Neural cell (in vitro differentiated cells): ENCODE data around the gene PTH1R. TPM values are rescaled to one million over a fixed set of nuclear protein-coding genes. Genes with fewer than 3 reads are reported as not detected.

Experiments
- H2AFZ ChIP-seq: fragments of 200-600, 300-800 bp; sonication (generic), shearing (Covaris generic); 2 replicates; pipeline ENCODE4 v1.6.0; 2014; ENCODE audit warnings: low read depth, mild to moderate bottlenecking, antibody characterized with exemption, low read length, moderate library complexity
- H3F3A ChIP-seq: fragments of 200-600 bp; shearing (Covaris generic); 2 replicates; pipeline ENCODE4 v1.6.1; 2016; ENCODE audit warnings: mild to moderate bottlenecking, moderate library complexity, mixed read lengths, antibody characterized with exemption, low read length; ENCODE audit not compliant: insufficient read depth, poor library complexity, severe bottlenecking
- H3K27ac ChIP-seq: fragments of 200-600, 300-800 bp; sonication (generic), shearing (Covaris generic); 2 replicates; pipeline ENCODE4 v1.5.1; 2014; ENCODE audit warnings: mild to moderate bottlenecking, low read length, moderate library complexity
- H3K27me3 ChIP-seq: fragments of 300-800, 200-600 bp; sonication (generic), shearing (Covaris generic); 2 replicates; pipeline ENCODE4 v1.6.0; 2014; ENCODE audit warnings: mild to moderate bottlenecking, low read depth, low read length, moderate library complexity; ENCODE audit not compliant: insufficient read depth
- H3K36me3 ChIP-seq: fragments of 300-800, 200-600 bp; sonication (generic), shearing (Covaris generic); 2 replicates; pipeline ENCODE4 v1.5.1; 2014; ENCODE audit warnings: mild to moderate bottlenecking, antibody characterized with exemption, low read length, moderate library complexity; ENCODE audit not compliant: insufficient read depth
- H3K4me2 ChIP-seq: fragments of 300-800, 200-600 bp; sonication (generic), shearing (Covaris generic); 2 replicates; pipeline ENCODE4 v1.6.0; 2014; ENCODE audit warnings: mild to moderate bottlenecking, low read length
- H3K4me3 ChIP-seq: fragments of 300-800, 200-600 bp; sonication (generic), shearing (Covaris generic); 2 replicates; pipeline ENCODE4 v1.5.1; 2014; ENCODE audit warnings: mild to moderate bottlenecking, low read length, moderate library complexity
- H3K79me2 ChIP-seq: fragments of 200-600 bp; shearing (Covaris generic); replicated peaks from 2 replicates; pipeline ENCODE4 v1.6.0; 2014; ENCODE audit warnings: mild to moderate bottlenecking, low read length, moderate library complexity; ENCODE audit not compliant: insufficient read depth
- H3K9ac ChIP-seq: fragments of 300-800, 200-600 bp; sonication (generic), shearing (Covaris generic); 2 replicates; pipeline ENCODE4 v1.6.1; 2016; ENCODE audit warnings: mild to moderate bottlenecking, low read length, mixed read lengths
- H3K9me2 ChIP-seq: fragments of 200-600 bp; shearing (Covaris generic); 2 replicates; pipeline ENCODE4 v1.6.1; 2016; ENCODE audit warnings: mild to moderate bottlenecking, low read length, mixed read lengths; ENCODE audit not compliant: insufficient read depth
- H3K9me3 ChIP-seq: fragments of 200-600, 300-800 bp; sonication (generic), shearing (Covaris generic); 2 replicates; pipeline ENCODE4 v1.6.1; 2016; ENCODE audit warnings: mild to moderate bottlenecking, mixed run types, low read length, moderate library complexity, mixed read lengths
- H4K20me1 ChIP-seq: fragments of 200-600 bp; shearing (Covaris generic); 2 replicates; pipeline ENCODE4 v1.6.1; 2016; ENCODE audit warnings: mild to moderate bottlenecking, mixed run types; ENCODE audit not compliant: insufficient read depth
- EP300 ChIP-seq: fragments of 450-650 bp; conservative IDR thresholded peaks from 2 replicates; pipeline ENCODE4 v1.6.1; 2014; ENCODE audit warnings: antibody characterized with exemption, mild to moderate bottlenecking, moderate library complexity; ENCODE audit not compliant: poor library complexity, severe bottlenecking
- EZH2 ChIP-seq: fragments of 200-600, 300-800 bp; shearing (Covaris generic), sonication (generic); IDR thresholded peaks from 2 replicates; pipeline ENCODE4 v1.6.1; 2014; ENCODE audit warnings: antibody characterized with exemption, low read length, borderline replicate concordance, mild to moderate bottlenecking; ENCODE audit not compliant: insufficient read depth, poor library complexity, severe bottlenecking
- MXI1 ChIP-seq: fragments of 450-650 bp; conservative IDR thresholded peaks from 2 replicates; pipeline ENCODE4 v1.6.1; 2014; ENCODE audit warnings: antibody characterized with exemption, mild to moderate bottlenecking; ENCODE audit not compliant: poor library complexity, severe bottlenecking
- POLR2AphosphoS5 ChIP-seq: IDR thresholded peaks from 2 replicates; pipeline ENCODE4 v1.6.1; 2012
- RAD21 ChIP-seq: fragments of 450-650 bp; conservative IDR thresholded peaks from 2 replicates; pipeline ENCODE4 v1.6.1; 2014; ENCODE audit warnings: antibody characterized with exemption, mild to moderate bottlenecking, moderate library complexity
- SMC3 ChIP-seq: fragments of 450-650 bp; conservative IDR thresholded peaks from 2 replicates; pipeline ENCODE4 v1.6.1; 2014; ENCODE audit warnings: antibody characterized with exemption, mild to moderate bottlenecking, moderate library complexity; ENCODE audit not compliant: poor library complexity
- TAF1 ChIP-seq: IDR thresholded peaks from 2 replicates; pipeline ENCODE4 v1.6.1; 2012; ENCODE audit warnings: low read depth
- polyA plus RNA-seq: library from polyadenylated mRNA; depleted of rRNA; stranded (reverse); fragments of >200 nt; gene quantifications from 2 replicates; pipeline ENCODE4 v1.2.3, GENCODE V29; 2014
- TF ChIP-seq, protein P1 (sequence below): IDR thresholded peaks from 2 replicates; pipeline ENCODE4 v1.6.1; 2012; ENCODE audit warnings: borderline replicate concordance
- TF ChIP-seq, protein P2 (sequence below): fragments of 450-650 bp; IDR thresholded peaks from 2 replicates; pipeline ENCODE4 v1.5.1; 2014; ENCODE audit warnings: antibody characterized with exemption, mild to moderate bottlenecking, moderate library complexity; ENCODE audit not compliant: poor library complexity, severe bottlenecking

Gene PTH1R
- polyA plus RNA-seq, 1 donor from 2014 or later, result not detected

DNA sequence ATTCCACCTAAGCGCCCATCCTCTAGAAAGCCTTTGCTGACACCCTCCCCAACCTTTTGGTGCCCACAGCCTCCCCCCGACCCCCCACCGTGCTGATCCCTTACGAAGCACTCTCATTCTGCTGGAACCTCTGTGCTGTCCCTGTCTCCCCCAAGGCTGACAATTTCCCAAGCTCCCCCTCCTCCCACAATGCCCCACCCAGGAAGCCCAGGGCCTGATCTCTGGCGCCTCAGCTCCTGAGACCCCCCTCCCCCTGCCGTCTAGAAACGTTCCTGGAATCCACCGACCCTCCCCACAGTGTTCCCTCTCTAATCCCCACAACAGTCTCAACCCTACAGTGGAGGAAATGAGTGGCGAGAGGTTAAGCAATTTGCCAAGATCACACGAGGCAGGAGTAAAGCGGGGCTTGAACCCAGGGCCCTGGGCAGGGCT lies 32.6 kb upstream of the PTH1R start:
- Histone ChIP-seq H3K9ac (no peak overlapping the region), H3K9me3 (peaks cover 5% of the 10 kb centered on the region), H3K9me2 (no peaks in the 10 kb centered on the region), H3K4me2 (no peak overlapping the region), H3F3A (no peaks in the 10 kb centered on the region), H3K4me3 (no peak overlapping the region), H3K36me3 (no peaks in the 10 kb centered on the region), H2AFZ (no peak overlapping the region), H3K27me3 (no peaks in the 10 kb centered on the region), H3K27ac (no peak overlapping the region), H3K79me2 (no peaks in the 10 kb centered on the region), H4K20me1 (no peaks in the 10 kb centered on the region)
- TF ChIP-seq TAF1, result no peak
- TF ChIP-seq POLR2AphosphoS5, result no peak
- TF ChIP-seq, protein P1, sequence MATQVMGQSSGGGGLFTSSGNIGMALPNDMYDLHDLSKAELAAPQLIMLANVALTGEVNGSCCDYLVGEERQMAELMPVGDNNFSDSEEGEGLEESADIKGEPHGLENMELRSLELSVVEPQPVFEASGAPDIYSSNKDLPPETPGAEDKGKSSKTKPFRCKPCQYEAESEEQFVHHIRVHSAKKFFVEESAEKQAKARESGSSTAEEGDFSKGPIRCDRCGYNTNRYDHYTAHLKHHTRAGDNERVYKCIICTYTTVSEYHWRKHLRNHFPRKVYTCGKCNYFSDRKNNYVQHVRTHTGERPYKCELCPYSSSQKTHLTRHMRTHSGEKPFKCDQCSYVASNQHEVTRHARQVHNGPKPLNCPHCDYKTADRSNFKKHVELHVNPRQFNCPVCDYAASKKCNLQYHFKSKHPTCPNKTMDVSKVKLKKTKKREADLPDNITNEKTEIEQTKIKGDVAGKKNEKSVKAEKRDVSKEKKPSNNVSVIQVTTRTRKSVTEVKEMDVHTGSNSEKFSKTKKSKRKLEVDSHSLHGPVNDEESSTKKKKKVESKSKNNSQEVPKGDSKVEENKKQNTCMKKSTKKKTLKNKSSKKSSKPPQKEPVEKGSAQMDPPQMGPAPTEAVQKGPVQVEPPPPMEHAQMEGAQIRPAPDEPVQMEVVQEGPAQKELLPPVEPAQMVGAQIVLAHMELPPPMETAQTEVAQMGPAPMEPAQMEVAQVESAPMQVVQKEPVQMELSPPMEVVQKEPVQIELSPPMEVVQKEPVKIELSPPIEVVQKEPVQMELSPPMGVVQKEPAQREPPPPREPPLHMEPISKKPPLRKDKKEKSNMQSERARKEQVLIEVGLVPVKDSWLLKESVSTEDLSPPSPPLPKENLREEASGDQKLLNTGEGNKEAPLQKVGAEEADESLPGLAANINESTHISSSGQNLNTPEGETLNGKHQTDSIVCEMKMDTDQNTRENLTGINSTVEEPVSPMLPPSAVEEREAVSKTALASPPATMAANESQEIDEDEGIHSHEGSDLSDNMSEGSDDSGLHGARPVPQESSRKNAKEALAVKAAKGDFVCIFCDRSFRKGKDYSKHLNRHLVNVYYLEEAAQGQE, result no peak
- TF ChIP-seq EZH2, result no peak
- TF ChIP-seq EP300, result no peak
- TF ChIP-seq SMC3, result no peak

DNA sequence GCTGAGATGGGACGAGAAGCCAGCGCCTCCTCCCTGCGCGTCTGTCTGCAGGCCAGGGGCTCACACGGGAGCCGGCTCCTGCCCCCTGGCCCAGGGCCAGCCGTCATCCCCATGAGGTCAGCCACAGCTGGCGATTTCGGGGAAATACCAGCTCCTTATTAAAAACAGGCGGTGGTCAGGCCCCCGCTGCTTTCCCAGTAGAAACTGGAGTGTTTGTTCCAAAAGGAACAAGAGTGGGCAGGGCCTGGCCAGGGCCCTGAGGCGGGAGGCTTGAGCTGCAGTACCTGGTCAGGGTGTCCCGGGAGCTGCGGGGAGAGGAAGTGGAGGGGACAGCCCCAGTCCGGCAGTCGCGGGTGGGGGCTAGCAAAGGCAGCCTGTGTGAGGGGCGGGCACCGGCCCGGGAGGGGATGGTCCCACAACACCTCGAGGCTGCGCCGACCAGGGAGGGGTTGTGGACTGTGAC lies 32.1 kb upstream of the PTH1R start:
- Histone ChIP-seq H3K9me2 (no peaks in the 10 kb centered on the region), H3K4me3 (no peak overlapping the region), H3F3A (no peaks in the 10 kb centered on the region), H3K27me3 (no peaks in the 10 kb centered on the region), H3K9ac (no peak overlapping the region), H2AFZ (no peak overlapping the region), H4K20me1 (no peaks in the 10 kb centered on the region), H3K9me3 (peaks cover 5% of the 10 kb centered on the region), H3K4me2 (no peak overlapping the region), H3K27ac (no peak overlapping the region), H3K79me2 (no peaks in the 10 kb centered on the region), H3K36me3 (no peaks in the 10 kb centered on the region)
- no peak for TF ChIP-seq POLR2AphosphoS5
- TF ChIP-seq, protein P1, result no peak
- no peak for TF ChIP-seq RAD21
- TF ChIP-seq MXI1, result no peak
- TF ChIP-seq TAF1, result no peak
- TF ChIP-seq EZH2, result no peak
- TF ChIP-seq, protein P2, sequence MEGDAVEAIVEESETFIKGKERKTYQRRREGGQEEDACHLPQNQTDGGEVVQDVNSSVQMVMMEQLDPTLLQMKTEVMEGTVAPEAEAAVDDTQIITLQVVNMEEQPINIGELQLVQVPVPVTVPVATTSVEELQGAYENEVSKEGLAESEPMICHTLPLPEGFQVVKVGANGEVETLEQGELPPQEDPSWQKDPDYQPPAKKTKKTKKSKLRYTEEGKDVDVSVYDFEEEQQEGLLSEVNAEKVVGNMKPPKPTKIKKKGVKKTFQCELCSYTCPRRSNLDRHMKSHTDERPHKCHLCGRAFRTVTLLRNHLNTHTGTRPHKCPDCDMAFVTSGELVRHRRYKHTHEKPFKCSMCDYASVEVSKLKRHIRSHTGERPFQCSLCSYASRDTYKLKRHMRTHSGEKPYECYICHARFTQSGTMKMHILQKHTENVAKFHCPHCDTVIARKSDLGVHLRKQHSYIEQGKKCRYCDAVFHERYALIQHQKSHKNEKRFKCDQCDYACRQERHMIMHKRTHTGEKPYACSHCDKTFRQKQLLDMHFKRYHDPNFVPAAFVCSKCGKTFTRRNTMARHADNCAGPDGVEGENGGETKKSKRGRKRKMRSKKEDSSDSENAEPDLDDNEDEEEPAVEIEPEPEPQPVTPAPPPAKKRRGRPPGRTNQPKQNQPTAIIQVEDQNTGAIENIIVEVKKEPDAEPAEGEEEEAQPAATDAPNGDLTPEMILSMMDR, result no peak
- TF ChIP-seq EP300, result no peak
- no peak for TF ChIP-seq SMC3
